Vagina (tissue), 2 donors: ENCODE data around the gene IQGAP2. TPM values are rescaled to one million over a fixed set of nuclear protein-coding genes. Genes with fewer than 3 reads are reported as not detected.

ENCODE experiments used
- DNase-seq, 2 donors: peaks; one replicate each; pipeline ENCODE4 v3.0.0-alpha.2; 2017; ENCODE audit errors: extremely low spot score in 2 of 2
- H3K27ac ChIP-seq: fragments of 200-600 bp; sonication (generic); one replicate; pipeline ENCODE4 v1.5.1; 2019
- H3K27me3 ChIP-seq: fragments of 200-600 bp; sonication (generic); one replicate; pipeline ENCODE4 v1.5.1; 2019
- H3K36me3 ChIP-seq, 2 donors: fragments of 200-600 bp; sonication (generic); one replicate each; pipeline ENCODE4 v1.5.1; 2017 to 2019
- H3K4me1 ChIP-seq: fragments of 200-600 bp; sonication (generic); one replicate; pipeline ENCODE4 v1.5.1; 2019
- H3K4me3 ChIP-seq, 2 donors: fragments of 200-600 bp; sonication (generic); 1 replicate in 1 of 2; 2 replicates in 1 of 2; pipeline ENCODE4 v1.5.1; 2016 to 2019
- H3K9me3 ChIP-seq: fragments of 200-600 bp; sonication (generic); one replicate; pipeline ENCODE4 v1.5.1; 2019
- POLR2A ChIP-seq, 2 donors: fragments of 450-650 bp; IDR thresholded peaks; one replicate each; pipeline ENCODE4 v1.6.1; 2017; ENCODE audit warnings: antibody characterized with exemption in 2 of 2, mild to moderate bottlenecking in 2 of 2, moderate library complexity in 2 of 2
- POLR2AphosphoS5 ChIP-seq, 2 donors: sonication (generic); formaldehyde crosslinking; IDR thresholded peaks; one replicate each; pipeline ENCODE4 v1.9.0; 2017; ENCODE audit warnings: antibody characterized with exemption in 2 of 2, mild to moderate bottlenecking in 2 of 2, low read depth in 1 of 2; ENCODE audit not compliant: insufficient read depth in 1 of 2
- intact Hi-C: fragments of 100-400 bp; cut with DNase I; formaldehyde crosslinking; loops from one replicate; pipeline ENCODE4 v1.15.1; 2023
- total RNA-seq: library from RNA; depleted of rRNA; stranded (reverse); fragments of >200 nt; gene quantifications from one replicate; pipeline ENCODE4 v1.2.3, GENCODE V29; 2016
- TF ChIP-seq, protein P1 (sequence below), 3 experiments: fragments of 450-650 bp in 2 of 3; fragments of 200-600 bp in 1 of 3; sonication (generic) in 1 of 3; IDR thresholded peaks; one replicate each; pipeline ENCODE4 v1.5.1; 2017 to 2019; ENCODE audit warnings: antibody characterized with exemption in 3 of 3, mild to moderate bottlenecking in 2 of 3, moderate library complexity in 2 of 3

Gene IQGAP2
- total RNA-seq, 1 donor from 2014 or later: 8.6 TPM

DNA sequence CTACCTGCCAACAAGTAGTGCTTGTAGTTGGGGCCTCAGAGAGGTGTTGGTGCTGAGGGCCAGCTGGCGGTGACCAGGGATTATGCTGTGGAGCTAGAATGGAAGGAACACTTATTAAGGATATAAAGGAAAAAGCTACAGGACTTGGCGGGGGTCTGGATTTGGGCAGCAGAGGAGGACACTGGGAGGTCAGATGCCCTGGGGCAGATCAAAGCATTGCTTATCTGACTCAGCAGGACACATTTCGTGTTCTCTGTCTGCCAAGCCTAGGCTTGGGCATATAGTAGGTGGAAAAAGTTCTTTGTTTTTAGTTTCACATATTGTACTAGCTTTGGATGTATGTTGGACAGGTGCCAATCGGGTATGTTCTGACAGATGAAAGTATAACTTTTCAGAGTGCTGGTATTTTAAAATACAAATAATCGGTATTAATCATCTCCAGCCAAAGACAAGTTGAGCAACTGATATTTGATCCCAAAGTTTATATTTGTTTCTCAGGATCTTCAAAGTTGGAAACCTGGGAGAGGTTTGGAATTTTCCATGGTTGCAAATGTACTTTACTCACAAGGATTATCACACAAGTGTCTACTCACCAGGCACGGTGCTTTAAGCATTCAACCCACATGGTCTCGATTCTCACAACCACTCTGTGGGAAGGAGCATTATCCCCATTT, 69.4 kb downstream of the IQGAP2 start:
- intact Hi-C loops: no loop called here
- no peak for DNase-seq
- Histone ChIP-seq H3K4me1 (no peaks in the 10 kb centered on the region), H3K27me3 (no peaks in the 10 kb centered on the region), H3K27ac (no peak overlapping the region), H3K4me3 (no peak overlapping the region), H3K36me3 (no peaks in the 10 kb centered on the region), H3K9me3 (no peaks in the 10 kb centered on the region)
- TF ChIP-seq POLR2AphosphoS5 (IDR thresholded peaks at IDR 0.05; ENCODE audit: insufficient read depth in 1 of 2, low read depth in 1 of 2) (no peak), POLR2A (IDR thresholded peaks at IDR 0.05) (no peak)
- TF ChIP-seq, protein P1, sequence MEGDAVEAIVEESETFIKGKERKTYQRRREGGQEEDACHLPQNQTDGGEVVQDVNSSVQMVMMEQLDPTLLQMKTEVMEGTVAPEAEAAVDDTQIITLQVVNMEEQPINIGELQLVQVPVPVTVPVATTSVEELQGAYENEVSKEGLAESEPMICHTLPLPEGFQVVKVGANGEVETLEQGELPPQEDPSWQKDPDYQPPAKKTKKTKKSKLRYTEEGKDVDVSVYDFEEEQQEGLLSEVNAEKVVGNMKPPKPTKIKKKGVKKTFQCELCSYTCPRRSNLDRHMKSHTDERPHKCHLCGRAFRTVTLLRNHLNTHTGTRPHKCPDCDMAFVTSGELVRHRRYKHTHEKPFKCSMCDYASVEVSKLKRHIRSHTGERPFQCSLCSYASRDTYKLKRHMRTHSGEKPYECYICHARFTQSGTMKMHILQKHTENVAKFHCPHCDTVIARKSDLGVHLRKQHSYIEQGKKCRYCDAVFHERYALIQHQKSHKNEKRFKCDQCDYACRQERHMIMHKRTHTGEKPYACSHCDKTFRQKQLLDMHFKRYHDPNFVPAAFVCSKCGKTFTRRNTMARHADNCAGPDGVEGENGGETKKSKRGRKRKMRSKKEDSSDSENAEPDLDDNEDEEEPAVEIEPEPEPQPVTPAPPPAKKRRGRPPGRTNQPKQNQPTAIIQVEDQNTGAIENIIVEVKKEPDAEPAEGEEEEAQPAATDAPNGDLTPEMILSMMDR (IDR thresholded peaks at IDR 0.05): no peak

DNA sequence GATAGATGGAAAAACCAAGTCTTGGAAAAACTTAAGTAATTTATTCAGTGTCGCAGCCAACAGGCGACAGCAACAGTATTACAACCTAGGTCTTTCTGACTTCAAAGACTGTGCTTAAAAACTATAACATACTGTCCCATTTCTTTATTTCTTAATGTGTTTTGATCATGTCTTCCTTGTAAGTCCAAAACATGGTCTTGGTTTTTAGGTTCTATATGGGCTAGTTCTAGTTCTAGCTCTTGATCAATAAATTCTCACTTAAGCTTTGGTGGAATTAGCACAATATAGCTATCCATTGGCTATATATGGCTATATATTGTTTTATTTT, 69.9 kb downstream of the IQGAP2 start:
- no peaks in the 10 kb centered on the region for H3K4me1 ChIP-seq
- H3K27me3 ChIP-seq: no peaks in the 10 kb centered on the region
- no peak for DNase-seq
- no peaks in the 10 kb centered on the region for H3K36me3 ChIP-seq
- intact Hi-C loops: no loop called here
- no peak for TF ChIP-seq POLR2A (IDR thresholded peaks at IDR 0.05)
- TF ChIP-seq, protein P1 (IDR thresholded peaks at IDR 0.05): no peak
- TF ChIP-seq POLR2AphosphoS5 (IDR thresholded peaks at IDR 0.05; ENCODE audit: insufficient read depth in 1 of 2, low read depth in 1 of 2): no peak
- H3K9me3 ChIP-seq: no peaks in the 10 kb centered on the region
- no peak overlapping the region for H3K4me3 ChIP-seq
- H3K27ac ChIP-seq: no peak overlapping the region

DNA sequence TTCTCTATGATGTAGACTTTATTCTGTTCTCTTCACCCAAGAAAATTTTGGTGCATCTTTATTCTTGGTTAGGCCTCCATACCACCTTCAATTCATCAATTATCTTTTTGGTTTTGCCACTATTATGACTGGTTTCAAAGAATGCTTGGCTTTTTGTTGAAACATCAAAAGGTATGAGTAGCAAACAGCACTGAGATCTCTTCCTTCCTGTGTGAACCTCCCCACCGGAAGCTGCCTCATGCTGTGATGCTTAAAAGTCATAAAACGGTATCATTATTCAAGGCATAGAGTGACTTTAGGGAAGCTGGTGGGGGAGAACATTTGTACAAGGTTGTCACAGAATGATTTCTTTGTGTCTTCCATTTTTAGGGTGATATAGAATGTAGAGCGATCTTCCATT, 70.6 kb downstream of the IQGAP2 start:
- H3K4me3 ChIP-seq: no peak overlapping the region
- no peaks in the 10 kb centered on the region for H3K36me3 ChIP-seq
- DNase-seq: no peak
- TF ChIP-seq, protein P1 (IDR thresholded peaks at IDR 0.05): no peak
- TF ChIP-seq POLR2A (IDR thresholded peaks at IDR 0.05) (no peak), POLR2AphosphoS5 (IDR thresholded peaks at IDR 0.05; ENCODE audit: insufficient read depth in 1 of 2, low read depth in 1 of 2) (no peak)
- no peaks in the 10 kb centered on the region for H3K4me1 ChIP-seq
- no peak overlapping the region for H3K27ac ChIP-seq
- intact Hi-C loops: no loop called here
- H3K9me3 ChIP-seq: no peaks in the 10 kb centered on the region
- H3K27me3 ChIP-seq: no peaks in the 10 kb centered on the region

DNA sequence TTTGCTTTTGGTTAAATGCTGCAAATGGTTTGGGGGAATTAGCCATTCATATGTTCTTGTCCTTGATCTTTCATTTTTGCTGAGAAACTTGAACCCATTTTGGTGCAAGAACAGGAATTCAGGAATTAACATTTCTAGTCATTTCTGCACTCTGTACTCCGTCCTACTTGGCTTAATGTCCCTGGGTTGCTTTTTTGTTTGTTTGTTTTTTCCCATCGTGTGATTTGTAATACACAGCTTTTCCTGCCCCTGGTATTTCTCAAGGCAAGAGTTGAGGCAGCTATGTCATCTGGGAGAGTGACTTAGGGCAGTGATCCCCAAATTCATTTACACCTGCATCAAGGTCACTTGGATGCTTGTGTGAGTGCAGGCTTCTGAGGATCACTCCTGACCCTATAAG, 71.3 kb downstream of the IQGAP2 start:
- Histone ChIP-seq H3K36me3 (no peaks in the 10 kb centered on the region), H3K27ac (no peak overlapping the region), H3K4me3 (no peak overlapping the region), H3K9me3 (no peaks in the 10 kb centered on the region), H3K27me3 (no peaks in the 10 kb centered on the region), H3K4me1 (no peaks in the 10 kb centered on the region)
- intact Hi-C loops: no loop called here
- TF ChIP-seq POLR2A (IDR thresholded peaks at IDR 0.05) (no peak), POLR2AphosphoS5 (IDR thresholded peaks at IDR 0.05; ENCODE audit: insufficient read depth in 1 of 2, low read depth in 1 of 2) (no peak)
- TF ChIP-seq, protein P1 (IDR thresholded peaks at IDR 0.05): no peak
- no peak for DNase-seq

DNA sequence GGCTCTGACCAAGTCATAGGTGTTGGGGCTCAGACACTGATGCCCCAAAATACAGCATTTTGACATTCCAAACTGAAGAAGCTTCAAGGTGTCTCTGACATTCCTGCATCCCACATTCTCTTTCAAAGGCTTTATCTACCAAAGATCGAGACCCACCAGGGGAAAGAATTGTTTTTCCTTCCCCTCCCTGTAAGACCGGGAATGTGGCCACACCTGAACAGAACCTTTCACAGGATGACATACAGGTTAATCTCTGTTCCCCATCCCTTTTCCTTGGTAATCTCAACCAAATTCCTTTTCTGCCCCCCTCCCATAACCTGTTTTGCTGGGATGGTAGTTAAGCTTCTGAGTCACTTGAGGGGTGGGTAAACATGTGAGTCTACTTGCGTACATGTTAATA, 72.3 kb downstream of the IQGAP2 start:
- Histone ChIP-seq H3K4me1 (no peaks in the 10 kb centered on the region), H3K27ac (no peak overlapping the region), H3K4me3 (no peak overlapping the region), H3K27me3 (no peaks in the 10 kb centered on the region), H3K9me3 (no peaks in the 10 kb centered on the region), H3K36me3 (no peaks in the 10 kb centered on the region)
- TF ChIP-seq, protein P1 (IDR thresholded peaks at IDR 0.05): no peak
- no peak for TF ChIP-seq POLR2A (IDR thresholded peaks at IDR 0.05)
- no peak for TF ChIP-seq POLR2AphosphoS5 (IDR thresholded peaks at IDR 0.05; ENCODE audit: insufficient read depth in 1 of 2, low read depth in 1 of 2)
- intact Hi-C loops: no loop called here
- no peak for DNase-seq
